ENCODE results near the gene LDLRAD3.

The LDLRAD3 gene

DNA sequence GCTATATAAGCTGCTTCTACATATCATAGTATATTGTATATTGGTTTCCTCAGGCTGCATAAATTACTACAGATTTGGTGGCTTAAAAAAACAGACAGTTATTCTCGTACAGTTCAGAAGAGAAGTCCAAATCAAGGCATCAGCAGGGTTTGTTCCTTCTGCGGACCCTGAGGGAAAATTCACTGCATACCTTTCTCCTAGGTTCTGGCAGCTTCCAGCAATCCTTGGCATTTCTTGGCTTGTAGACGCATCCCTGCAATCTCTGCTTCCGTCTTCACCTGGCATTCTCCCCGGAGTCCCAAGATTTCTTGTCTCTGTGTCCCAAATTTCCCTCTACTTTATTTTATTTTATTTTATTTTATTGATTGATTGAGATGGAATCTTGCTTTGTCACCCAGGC lies 202.6 kb downstream of the LDLRAD3 start:
- peak; percentile 44 for DNase-seq

DNA sequence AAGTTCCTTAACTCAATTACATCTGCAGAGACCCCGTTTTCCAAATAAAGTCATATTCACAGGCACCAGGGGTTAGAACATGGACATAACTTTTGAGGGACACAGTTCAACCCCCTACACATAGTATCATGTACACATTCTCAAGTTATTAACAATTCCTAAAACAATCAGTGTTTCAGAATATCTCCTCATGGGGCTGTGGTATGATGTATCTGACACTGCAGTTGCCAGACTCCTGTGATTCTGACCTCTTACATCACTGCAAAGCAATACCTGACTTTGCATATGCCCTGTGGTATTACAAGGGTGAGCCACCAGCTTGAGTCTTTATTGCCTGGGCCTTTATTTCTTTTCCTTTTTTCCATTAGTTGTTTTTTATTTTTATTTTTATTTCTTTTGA lies 203.6 kb downstream of the LDLRAD3 start:
- DNase-seq = no peak

DNA sequence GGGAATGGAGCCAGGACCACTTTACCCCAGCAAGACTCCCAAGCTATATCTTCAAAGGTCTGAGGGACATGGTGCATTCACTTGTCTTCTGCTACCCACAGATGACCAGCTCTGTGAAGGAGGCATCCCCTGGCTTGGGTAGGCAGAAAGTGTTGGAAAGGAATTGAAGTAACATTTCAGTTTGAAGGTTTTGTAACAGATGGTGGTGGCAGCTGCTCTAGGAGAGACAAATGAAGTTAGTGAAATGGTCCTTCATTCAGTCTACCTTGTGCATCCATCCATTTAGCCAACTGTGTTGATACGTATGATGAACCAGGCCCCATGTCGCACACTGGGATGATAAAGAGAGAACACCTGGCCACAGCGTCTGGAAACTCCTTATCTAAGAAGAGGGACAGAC lies 204.8 kb downstream of the LDLRAD3 start:
- DNase-seq = no peak

DNA sequence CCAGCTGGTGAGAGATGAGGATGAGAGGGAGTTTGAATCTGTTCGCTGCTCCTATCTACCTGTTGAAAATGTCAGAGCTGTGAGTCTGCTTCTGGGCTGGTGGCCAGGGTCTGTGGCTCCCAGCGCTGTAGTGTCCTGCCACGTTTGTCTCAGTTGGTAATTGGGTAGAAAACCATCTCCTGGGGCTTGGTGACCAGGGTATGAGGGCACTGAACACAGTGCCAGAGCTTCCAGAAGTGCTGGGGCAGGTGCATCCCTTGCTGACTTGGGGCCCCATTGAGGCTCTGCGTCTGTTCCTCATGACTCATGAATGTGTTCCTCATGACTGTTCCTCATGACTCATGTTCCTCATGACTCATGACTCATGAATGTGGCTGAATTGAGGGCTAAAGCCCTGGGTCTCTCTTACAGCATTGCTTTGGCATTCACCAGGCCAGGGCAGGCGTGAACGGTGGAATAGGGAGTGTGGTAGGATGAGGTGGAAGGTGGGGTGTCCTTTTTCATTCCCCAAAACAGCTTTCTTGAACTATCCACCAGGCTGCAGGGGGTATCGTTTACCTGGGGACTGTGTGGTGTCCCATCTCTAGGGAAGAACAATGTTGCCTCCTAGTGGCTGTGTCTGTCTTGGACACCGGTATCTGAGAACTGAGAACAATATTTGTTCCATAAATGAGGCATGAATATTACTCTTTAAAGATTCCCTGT lies 205.8 kb downstream of the LDLRAD3 start:
- DNase-seq = peak; percentile 99

- no peak for DNase-seq
These were observed 207.1 kb downstream of the LDLRAD3 start for GRCh38 chr11:36150986-36151385.

DNA sequence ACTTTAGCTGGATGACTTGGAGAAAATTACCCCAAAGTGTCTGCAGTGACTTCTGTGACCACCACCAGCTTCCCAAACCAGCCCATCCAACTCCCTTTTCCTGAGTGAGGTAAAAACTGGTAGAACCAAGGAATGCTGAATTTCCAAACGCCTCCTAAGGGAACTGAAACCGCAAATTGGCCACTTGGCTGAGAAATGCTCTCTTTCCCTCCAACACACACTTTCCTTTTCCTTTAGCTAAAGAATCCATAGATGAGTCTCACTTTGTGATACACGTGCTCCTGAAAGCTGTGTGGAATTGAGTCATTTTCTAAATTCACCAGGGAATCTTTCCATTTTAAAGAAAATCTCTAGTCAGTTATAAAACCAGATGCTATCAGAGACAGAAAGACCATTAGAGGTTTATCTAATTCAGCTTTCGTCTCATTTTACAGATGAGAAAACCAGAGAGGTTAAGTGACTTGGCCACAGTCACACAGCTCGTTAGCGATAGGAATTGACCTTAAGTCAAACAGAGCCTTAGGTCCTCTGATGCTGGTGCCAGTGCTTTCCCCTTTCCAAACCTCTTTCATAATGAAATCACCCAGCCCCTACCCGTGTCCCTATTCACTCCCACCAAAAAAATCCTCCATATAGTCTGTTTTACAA lies 208.2 kb downstream of the LDLRAD3 start:
- DNase-seq = no peak

DNA sequence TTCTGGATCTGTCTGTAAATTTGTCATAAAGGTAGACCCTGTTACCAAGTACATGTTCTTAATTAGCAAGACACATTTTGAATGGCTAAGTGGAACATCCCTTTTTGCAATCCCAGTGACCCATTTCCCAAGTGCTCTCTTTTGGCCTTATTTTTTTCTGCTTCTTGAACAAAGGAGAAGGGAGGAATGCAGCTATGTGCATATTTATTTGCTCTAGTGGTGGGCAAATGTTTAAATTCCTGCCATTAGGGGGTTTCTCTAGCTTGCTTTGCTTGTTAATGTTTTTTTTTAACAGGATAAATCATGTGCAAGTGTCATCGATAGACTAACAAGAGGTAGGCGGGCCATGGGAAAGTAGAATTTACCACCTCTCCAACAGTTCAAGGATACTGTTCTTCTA lies 209.7 kb downstream of the LDLRAD3 start:
- no peak for DNase-seq

DNA sequence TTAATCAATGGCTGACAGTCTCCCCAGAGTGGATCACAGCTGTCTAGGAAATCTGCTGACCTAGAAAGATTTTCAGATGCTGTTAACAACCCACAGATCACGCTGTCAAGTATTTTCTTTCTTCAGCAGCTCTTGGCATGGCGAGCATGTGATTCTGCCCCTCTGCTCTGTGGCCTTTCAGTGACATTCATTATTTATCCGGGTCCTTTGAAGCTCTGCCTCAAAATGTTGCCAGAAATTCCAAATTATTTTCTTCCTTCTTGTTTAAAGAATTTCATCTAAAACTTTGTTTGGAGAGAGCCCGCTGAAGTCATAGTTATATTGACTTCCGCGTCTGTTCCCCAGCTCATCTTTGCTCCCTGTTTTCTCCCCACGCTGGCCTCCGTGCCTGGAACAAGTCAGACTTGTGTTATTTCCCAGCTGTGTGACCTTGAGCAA lies 211.3 kb downstream of the LDLRAD3 start:
- DNase-seq = no peak

DNA sequence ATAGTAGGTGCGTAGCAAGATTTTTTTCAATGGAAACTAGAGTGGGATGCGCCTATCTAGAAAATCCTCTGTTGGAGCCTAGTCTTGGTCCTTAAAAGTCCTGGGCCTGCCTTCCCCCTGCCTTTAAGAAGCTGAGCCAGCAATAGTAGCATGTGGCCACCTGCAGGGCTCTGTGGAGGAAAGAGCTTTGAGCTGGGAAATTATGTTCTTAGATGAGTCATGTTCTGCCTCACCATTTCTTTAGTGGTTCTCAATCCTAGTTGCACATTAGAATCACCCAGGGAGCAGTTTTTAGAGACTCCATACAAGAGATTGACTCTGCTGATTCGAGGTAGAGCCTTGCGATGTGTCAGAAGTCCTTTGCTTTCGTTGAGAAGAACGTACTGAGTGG lies 211.9 kb downstream of the LDLRAD3 start:
- peak; percentile 69 for DNase-seq

- peak; percentile 73 for DNase-seq
These were observed 212.4 kb downstream of the LDLRAD3 start for GRCh38 chr11:36156161-36156816.

- DNase-seq = no peak
These were observed 213.1 kb downstream of the LDLRAD3 start for GRCh38 chr11:36156817-36157519.

GRCh38 chr11:36160091-36160490 lies 216.2 kb downstream of the LDLRAD3 start:
- DNase-seq = no peak

- no peak for DNase-seq
These were observed 217.7 kb downstream of the LDLRAD3 start for GRCh38 chr11:36161572-36161971.

GRCh38 chr11:36162006-36162882 lies 218.4 kb downstream of the LDLRAD3 start:
- no peak for DNase-seq

DNA sequence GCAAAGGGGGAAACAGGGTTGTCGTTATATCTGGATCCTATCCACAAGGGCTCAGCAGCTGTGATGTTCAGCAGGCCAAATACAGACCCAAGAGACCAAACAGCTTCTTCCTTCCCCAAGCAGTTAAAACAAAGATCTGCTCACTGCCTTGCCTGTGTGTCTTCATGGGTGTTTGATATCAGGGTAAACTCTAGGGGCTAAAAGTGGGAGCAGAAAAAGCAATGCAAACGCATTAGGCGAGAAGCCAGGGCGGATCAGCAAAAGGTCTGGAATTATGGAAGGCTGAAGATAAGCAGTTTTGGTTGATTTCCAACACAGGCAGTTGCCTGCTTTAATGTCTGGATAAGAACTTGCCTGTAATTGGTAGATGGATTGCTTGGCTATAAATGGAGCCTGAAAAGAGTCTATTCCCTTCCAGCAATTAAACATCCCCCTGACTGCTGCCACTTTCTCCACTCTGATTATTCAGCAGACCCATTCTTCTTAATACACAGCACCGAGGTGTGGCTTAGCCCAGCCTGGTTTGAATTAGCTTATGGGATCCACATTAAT lies 219.1 kb downstream of the LDLRAD3 start:
- DNase-seq = no peak

- no peak for DNase-seq
These were observed 220.8 kb downstream of the LDLRAD3 start for GRCh38 chr11:36164506-36165250.

DNA sequence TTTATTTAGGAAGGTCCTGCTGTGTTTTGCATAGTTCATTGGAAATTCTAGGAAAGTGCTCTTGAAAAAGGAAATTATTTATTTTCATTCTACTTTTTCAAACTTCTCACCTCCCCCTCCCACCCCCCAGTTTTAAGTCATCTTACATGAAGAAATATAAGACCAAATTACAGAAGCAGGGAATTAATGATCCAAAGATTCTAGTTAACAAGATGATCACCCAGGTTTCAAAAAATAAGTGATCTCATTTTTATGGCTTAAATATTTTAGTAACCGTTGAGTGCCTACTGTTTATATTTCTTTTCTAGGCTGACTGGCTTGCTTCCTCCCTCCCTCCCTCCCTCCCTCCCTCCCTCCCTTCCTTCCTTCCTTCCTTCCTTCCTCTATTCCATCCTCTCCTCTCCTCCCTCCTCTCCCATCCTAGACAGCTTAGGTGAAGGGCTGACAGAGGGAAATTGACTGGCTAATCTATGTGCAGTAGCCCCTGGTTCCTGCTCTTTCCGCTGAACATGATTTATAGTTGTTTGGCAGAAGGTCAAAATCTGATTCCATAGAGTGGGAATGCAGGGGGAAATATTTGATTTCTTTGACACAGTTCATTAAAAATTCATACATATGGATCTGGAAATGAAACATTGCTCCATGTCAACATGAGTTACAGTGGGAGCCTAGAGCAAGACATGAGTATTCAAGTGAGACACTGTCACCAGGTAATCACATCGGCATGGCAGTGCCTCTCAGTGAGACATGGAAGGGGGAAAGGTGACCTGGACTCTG lies 221.9 kb downstream of the LDLRAD3 start:
- DNase-seq = peak; percentile 20

- DNase-seq = no peak
These were observed 223.2 kb downstream of the LDLRAD3 start for GRCh38 chr11:36167073-36167472.

DNA sequence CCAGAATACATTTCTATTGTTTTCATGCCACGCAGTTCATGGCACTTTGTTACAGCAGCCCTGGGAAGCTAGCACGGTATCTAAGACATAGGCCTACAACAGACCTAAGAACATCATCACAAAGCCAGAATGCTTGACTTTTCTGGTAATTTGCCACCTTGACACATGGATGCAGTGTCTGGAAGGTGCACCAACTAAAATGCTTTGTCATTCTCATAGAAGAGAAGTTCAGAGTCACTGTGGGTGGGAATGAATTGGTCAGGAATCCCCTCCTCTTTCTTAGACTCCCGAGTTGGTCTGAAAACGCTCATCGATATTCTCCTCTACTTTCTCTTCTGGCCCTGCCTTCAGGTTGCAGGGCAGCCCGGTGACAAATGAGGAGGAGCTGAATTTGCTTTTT lies 223.9 kb downstream of the LDLRAD3 start:
- no peak for DNase-seq

- no peak for DNase-seq
These were observed 234.0 kb downstream of the LDLRAD3 start for GRCh38 chr11:36177836-36178235.

All from NCI-H226 (cell line).